GF-D8 (cell line): Measurements from ENCODE around the gene TRIP4.

Experiments
- DNase-seq: peaks from one replicate; lab custom pipeline; 2025; lab: John Stamatoyannopoulos, UW

TRIP4 gene

DNA sequence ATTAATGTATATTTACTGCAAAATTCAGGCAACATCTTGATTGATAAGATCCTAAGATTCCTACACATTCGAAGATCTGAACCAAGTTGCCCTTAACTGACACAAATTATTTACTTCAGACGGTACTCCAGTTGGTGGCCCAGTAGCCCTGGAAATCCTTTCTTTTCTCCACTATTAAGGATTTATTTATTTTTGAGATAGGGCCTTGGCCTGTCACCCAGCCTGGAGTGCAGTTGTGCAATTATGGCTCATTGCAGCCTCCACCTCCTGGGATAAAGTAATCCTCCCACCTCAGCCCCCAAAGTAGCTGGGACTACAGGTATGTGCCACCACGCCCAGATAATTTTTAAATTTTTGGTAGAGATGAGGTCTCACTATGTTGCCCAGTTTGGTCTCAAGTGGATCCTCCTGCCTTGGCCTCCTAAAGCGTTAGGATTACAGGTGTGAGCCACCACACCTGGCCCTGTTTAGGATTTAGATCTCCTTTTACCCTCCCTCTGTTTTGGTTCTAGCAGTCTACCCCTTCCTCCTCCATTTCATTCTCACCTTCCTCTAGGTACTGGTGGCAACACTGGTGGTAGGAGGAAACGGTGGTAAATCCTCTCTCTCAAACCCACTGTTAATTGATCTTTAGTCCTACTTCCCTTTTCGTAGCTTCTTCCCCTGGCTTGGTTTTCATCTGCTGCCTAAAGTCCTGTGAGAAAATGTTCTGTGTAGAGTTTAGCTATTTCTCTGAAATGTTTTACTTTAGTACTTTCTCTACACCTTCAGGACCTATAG lies 60.1 kb downstream of the TRIP4 start:
- DNase-seq = peak; percentile 15

DNA sequence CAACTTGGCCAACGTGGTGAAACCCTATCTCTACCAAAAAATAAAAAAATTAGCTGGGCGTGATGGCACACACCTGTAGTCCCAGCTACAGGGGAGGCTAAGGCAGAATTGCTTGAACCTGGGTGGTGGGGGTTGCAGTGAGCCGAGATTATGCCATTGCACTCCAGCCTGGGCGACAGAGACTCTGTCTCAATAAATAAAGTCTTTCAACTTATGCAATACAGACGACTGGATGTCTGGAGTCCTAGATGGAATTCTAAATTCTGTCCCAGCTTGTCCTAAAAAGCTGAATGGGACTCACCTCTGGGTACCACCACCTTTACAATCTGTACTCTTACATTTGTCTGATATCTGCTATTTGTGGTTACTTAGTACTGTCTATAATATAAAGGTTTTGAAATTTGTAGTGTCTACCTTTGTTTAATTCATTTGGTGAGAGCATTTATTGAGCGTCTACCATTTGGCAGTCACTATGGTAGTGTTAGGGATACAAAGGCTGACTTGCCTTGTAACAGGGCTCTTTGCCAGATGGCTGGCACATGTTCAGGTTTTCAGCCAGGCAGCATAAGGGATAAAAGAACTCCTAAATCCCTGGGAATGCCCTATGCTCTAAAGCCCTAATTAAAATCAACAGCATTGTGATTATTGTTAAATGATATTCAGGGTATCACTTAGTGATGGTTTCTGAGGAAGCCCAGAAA lies 65.5 kb downstream of the TRIP4 start:
- no peak for DNase-seq

DNA sequence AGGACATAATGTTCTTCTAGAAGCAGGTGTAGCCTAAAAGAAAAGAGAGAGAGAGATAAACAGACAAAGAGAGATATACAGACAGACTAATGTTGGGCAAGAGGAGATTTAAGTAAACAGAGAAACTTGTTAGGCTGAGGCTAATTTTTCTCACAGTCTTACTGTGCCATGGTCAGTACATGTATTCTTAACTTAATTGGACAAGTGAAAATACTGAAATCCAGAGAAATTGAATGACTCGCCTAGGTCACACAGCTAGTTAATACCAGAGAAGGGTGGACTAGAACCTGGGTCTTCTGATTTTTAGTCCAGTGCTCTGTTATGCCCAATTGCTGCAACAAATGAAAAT lies 66.0 kb downstream of the TRIP4 start:
- no peak for DNase-seq

DNA sequence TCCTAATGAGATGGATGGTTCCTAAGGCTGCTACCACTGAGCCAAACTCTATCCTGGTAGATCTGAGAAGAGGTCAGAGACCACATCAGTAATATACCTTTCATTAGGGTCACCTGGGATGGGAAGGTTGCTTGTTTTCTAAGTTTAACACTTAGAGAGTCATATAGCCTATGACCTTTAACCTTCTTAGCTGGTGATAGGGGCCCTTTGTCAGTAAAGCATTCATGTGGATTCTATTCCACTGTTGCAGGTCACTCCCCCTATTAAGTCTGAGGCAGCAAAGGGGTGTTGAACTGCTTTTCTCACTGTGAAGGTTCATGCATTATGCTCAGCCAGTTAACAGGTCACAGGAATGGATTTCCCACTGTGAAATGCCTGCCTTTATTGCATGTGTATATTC lies 66.6 kb downstream of the TRIP4 start:
- DNase-seq = no peak

DNA sequence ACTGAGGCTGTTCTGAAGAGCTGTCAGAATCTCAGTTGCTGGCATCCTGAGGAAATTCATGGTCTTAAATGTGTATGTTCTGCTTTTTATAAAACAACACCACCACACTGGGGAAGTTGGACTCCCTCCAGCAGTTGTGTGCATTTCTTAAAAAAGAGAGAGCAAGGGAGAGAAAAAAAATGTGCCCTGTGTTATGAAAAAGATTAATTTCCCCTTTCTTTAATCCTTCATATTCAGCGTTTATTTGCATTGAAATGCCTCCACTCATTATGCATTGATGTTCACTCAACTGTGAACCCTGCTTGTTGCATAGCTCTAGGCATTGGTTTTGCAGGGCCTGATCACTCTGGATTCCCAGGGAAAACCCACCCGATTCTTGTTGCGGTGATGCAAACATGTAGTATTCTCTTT lies 68.3 kb downstream of the TRIP4 start:
- peak; percentile 84 for DNase-seq

DNA sequence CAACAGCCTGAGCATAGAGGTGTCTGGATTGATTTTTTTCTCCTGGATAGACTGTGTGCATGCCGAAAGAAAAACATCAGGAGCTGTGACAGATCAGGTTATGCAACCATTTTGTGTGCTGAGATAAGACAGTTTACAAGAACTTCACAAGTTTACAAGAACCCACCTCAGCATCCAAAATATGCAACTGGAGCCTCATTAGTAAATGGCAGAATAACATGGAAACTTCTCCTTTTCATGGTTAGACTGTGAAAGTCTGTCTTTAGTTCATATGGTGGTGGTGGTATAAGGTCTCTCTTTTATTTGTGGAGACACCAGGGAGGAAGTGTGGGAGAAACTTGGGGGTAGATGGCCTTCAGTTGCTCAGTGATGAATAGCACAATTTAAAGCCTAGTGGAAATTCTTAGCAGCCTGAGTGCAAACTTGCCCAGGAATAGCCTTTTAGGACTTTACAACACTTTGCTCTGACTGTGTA lies 69.0 kb downstream of the TRIP4 start:
- DNase-seq = peak; percentile 80

DNA sequence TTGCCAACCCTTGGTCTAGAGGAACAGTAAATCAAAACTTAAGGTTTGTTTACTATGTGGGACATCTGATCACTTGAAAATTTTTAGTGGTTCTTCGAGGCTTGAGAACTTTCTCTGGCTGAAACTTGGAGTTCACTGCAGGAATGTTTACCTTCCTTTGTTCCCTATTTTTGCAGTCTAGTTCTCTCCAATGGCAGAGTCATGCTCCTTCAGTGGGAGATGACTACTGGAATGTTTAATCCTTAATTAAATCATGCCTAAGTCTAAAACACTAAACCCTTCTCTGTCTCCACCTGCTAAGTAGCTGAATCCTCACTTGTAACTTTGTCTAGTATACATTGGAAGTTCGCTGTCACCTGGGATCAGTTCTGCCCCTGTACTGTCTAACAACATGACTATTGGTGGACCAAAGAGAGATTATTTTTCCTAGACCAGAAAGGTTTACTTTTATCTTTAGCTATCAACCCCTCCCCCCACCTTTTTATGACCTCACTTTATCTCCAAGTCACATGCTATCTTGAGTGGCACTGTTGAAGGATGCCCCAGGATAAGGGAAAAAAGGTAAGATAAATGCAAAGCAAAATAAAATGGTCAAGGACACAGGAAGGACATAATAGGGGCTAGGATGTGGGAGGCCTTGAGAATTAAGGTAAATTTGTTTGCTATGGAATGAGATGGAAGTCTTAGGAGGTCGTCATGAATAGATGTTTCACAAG lies 71.6 kb downstream of the TRIP4 start:
- no peak for DNase-seq

DNA sequence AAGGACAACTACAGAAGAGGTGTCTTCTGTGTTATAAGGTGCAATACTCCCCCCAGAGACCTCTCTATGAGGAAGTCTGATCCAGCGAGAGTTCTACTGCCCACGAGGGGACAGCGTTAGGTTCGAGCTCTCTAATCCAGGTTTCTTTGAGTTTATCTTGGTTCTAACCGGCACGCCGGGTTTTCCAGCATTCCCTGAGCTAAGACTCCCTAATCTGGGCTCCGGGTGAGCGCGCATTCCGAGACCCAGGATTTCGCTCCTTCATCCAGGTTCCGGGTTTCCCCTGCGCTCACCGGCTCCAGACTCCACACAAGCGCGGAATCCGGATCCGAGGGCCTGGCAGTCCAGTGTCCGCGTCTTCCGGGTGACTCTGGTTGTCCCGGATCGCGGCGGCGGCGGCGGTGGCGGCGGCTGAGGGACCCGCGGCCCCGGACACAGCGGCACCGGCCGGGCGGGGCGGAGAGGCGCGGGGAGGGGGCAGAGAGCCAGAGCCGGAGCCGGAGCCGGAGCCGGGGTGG lies 72.6 kb downstream of the TRIP4 start, which contains the start of gene ZNF609:
TSS of gene ZNF609 (plus strand) at position 373 of the 518 bp plus-strand sequence. CDS start 38,842 bp downstream, outside the sequence.
- DNase-seq = peak; percentile 64

DNA sequence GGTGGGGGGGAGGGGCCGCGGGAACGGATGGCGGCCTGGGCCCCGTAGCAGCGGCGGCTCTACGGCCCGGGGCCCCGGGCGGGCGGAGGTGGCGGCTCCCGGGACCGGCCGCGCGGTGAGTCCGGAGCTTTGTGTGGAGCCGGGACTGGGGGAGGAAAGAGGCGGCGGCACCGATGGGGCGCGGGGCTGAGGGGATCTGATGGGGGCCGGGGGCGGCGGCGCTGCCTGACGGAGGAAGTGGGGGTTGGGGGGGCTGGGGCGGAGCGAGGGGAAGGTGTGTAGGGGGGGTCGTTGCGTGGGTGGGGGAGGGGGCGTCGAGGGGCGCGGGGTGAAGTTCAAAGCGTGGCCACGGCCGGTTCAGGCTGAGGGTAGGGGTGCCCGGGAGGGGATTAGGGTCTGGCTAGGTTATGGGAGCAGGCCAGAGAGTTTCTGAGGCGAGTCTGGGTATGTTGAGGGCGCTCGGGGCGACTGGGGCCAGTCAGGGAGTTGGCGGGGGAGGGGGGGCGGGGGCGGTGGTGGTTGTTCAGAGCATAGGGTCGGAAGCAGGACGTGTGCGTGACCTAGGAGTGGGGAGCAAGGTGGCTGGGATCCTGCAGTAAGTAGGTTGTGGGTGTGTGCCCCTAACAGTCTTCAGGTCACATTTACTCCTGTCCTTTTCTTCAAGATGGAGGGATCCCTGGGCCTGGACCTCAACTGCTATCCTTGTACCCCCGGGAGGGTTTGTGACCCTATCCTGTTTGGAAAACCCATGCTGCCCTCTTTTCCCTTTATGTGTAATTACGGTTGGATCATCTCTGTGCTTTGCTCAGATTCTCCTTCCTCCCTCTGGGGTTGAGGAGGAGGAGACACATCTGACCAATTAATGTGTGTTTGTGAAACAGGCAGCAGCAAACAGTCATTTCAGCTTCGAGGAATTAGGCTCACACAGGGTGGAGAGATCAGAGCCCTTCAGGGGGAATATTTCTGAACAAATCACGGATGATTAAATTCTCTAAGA lies 73.4 kb downstream of the TRIP4 start:
- DNase-seq = peak; percentile 61

DNA sequence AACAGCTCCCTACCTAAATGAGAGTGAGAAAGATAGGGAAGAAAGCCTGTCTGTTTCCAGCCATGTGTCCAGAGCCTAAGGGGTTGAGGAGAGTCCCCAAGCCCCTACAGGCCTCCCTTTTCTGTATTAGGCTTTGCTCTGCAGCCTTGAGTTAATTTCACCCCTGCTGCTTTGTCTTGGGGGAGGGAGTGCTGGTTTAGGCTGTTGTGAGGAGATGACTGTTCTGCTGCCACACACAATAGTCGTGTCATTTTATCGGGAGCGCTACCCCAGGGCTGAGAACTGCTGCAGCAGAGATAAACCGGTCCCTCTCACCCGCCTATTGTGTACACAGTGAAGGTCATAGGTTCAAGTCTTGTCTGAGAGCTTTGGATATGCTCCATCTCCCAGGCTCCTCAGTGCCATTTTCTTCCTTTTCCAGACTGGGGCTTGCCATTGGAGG lies 74.1 kb downstream of the TRIP4 start:
- DNase-seq = no peak

DNA sequence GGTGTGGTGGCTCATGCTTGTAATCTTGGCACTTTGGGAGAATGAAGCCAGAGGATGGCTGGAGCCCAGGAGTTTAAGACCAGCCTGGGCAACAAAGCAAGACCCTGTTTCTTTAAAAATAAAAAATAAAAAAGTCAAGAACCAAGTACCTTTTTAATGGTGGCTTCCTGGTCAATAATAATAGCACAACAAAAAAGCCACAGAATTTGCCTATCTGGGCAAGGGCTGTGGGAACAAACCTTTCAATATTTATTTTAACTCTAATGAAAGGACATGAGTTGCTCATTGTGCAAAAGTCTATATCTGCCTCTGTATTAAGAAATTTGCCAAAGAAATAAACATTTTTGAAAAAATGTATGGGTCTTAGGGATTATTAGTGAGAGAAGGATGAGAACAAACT lies 74.9 kb downstream of the TRIP4 start:
- no peak for DNase-seq

DNA sequence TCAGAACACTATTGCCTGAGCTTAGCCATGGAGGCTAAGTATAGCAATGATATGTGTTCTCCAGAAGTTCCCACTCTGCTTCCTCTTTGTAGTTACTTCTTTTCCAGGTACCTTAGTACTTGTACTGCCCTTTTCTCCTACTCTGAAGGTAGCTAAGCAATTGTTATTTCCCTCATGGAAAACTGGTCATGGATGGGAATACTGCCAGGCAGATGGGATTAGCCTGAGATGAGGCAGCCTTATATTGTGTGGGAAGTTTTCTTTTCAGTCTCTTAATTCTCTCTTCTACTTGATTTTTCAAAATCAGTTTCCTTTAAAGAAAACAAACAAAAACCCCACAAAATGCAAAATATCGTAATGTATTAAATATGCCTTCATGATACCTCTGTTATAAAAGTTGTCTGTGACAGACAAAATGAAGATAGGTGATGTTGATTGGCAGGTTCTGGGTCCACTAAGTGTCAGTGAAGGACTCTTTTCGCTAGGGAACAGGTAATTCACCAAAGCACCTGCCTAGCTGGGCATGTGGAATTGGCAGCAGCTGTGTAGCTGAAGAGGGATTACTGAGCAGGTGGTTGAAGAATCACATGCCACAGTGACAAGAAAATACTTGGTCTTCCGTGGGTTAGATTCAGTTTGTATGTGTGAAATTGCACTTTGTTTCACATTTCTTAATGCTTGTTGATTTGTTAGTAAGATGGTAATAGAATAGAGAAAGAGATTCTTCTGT lies 76.8 kb downstream of the TRIP4 start:
- no peak for DNase-seq

DNA sequence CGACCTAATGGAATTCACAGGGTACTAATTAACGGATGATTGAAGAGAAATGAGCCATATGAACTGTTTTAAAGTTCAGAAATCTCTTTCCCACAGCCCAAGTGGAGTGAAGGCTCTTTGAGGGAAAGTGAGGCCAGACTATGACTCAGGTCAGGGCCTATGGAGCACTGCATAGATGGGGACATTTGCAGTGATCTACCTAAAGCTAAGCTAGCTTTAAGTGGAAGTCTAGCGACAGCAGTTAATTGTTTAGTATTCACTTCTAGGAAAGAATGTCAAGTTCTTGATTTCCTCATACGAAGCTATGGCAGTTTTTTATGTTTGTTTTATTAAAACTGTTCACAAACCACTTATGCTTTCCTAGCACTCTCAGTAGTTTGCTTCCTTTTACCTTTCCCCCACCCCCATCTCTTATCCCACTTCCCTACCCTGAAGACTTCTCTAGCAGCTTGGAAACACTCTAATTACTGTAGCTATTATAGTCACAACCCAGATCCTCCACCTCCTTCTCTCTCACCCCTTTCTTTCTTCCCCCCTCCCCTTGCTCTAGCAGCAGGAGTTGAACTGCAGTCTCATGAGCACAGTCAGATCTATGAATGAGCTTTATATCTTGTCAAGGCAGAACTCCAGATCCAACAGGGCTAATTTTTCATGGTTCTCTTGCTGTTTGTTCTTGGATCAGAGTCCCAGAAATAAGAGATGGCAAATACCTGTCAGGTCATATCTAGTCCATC lies 78.9 kb downstream of the TRIP4 start:
- no peak for DNase-seq

DNA sequence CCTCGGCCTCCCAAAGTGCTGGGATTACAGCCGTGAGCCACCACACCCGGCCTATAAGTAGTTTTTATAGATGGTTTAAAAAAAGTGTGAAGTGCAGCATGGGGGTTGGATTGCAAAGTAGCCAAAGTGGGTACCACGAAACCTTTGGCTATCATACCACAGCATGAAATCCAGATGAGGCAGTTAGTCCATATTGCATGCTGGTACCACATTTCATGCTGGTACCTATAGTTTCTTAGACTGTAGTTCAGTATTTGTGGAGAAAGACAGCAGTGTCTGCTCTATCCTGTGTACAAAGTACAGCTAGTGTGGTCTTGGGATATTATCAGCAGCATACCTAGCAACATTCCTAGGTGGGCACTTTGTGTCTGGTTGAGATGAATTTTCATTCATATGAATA lies 84.5 kb downstream of the TRIP4 start:
- no peak for DNase-seq

DNA sequence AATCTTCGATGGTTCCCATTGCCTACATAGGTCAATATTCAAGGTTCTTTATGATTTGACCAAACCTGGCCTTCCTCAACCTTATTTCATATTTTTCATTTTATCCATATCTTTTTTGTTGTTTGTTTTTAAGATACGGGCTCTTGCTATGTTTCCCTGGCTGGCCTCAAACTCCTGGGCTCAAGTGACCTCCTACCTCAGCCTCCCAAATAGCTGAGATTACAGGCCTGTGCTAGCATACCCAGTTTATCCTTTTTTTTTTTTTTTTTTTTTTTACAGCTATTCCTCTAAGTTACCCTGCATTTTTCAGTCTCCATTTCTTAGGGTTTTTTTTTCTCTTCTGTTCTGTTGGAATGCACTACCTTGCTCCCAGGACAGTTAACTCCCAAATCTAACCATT lies 87.2 kb downstream of the TRIP4 start:
- no peak for DNase-seq

DNA sequence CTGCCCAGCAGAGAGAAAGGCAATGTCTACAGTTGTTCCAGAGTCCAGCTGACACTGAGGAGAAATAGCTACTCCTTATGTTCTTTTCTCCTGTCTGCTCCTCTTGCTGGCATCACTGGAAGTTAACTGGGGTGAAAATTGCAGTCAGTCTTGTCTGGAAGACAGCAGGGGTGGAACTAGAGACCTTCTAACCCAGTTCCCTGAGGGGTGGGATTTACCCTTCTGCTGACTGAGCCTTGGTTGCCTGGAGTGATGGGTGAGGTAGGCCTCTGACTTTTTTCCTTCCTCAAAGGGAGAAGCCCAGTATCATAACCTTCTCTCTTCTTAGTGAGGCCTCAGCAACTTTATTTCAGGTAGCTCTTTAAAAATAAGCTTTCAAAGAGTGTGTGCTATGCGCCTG lies 88.9 kb downstream of the TRIP4 start:
- DNase-seq = no peak

DNA sequence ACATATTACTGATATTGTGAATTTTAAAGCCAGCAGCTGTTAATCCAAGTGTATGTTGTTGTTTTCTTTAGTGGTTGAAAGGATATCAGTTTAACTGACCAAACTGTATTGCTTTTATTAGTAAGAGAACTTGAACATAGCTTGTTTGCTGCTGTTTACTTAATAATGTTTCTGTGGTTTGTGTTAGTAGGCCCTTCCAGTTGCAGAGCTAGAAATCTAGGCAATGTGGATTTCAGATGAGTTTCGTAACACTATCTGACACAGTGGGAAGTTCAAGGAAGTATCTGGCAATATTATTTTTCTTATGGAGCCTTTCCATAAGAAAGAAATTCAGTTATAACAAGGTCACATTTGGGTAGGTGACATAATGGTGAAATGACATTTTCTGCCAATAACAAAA lies 91.2 kb downstream of the TRIP4 start:
- DNase-seq = no peak

DNA sequence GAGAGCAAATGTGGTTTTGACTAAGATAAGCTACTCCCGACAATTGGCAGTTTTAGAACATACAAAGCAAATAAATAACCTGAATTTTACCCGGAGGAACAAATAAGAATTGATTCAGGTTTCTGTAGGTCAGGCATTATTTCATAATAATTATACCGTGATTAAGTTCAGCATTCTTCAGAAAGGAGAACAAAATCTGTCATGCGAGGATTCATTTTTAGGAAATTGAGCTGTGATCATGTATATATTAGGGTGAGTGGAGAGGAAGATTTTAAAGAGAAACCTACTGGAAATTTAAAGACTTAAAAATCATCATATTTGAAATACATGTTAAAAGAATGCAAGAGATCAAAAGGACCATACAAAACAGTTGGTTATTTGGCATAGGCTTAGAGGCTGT lies 93.3 kb downstream of the TRIP4 start:
- DNase-seq = no peak

DNA sequence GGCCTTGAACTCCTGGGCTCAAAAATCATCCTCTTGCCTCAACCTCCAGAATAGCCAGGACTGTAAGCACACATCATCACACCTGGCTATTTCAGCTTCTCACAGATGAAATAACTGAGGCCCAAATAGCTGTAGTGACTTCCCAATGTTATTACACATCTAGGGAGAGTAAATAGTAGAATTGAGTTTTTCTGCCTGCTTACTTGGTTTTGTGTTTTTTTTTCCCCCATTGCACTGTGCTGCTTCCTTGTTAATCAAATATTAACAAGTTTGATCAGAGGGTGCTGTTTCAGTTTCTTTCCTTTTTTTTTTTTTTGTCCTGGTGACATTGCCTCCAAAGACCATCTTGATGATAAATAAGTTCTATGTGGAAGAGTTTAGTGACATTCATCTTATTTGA lies 96.1 kb downstream of the TRIP4 start:
- DNase-seq = no peak

DNA sequence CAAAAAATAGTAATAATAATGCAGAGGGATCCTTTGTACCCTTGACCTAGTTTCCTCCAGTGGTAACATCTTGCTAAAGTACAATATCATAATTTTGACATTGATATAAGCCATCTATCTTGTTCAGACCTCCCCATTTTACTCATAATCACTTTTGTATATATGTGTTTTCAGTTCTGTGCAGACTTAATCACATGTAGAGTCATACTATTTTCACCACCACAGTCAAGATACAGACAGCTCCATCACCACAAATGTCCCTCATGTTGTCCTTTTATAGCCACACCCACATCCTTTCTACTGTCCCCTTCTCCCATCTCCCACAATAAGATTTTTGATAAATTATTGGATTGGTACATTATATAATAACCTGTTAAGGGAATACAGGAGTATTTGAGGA lies 98.2 kb downstream of the TRIP4 start:
- DNase-seq = no peak
